Thoracic aorta (tissue), 2 donors: ENCODE data around the gene ACACA. TPM values are rescaled to one million over a fixed set of nuclear protein-coding genes. Genes with fewer than 3 reads are reported as not detected.

Source experiments
- ATAC-seq: fragments of 150-250 bp; one replicate; pipeline ENCODE4 v1.8.0; 2017; ENCODE audit warnings: low read depth; ENCODE audit not compliant: insufficient number of reproducible peaks, low FRiP score
- DNase-seq: peaks from one replicate; pipeline ENCODE4 v3.0.0-alpha.2; 2020; ENCODE audit warnings: low spot score
- H3K27ac ChIP-seq, 2 donors: fragments of 200-600 bp; sonication (generic); 1 replicate in 1 of 2; 2 replicates in 1 of 2; pipeline ENCODE4 v1.5.1; 2016; ENCODE audit warnings: mild to moderate bottlenecking in 2 of 2, moderate library complexity in 2 of 2
- H3K27me3 ChIP-seq: fragments of 200-600 bp; sonication (generic); replicated peaks from 2 replicates; pipeline ENCODE4 v1.6.0; 2016; ENCODE audit warnings: mild to moderate bottlenecking; ENCODE audit not compliant: insufficient read depth
- H3K36me3 ChIP-seq: fragments of 200-600 bp; sonication (generic); one replicate; pipeline ENCODE4 v1.5.1; 2016
- H3K4me1 ChIP-seq, 2 donors: fragments of 200-600 bp; sonication (generic); 1 replicate in 1 of 2; 2 replicates in 1 of 2; pipeline versions ENCODE4 v1.5.1 to v1.6.0; 2016; ENCODE audit warnings: low read depth in 2 of 2, mild to moderate bottlenecking in 1 of 2; ENCODE audit not compliant: control insufficient read depth in 1 of 2
- H3K4me3 ChIP-seq: fragments of 200-600 bp; sonication (generic); 2 replicates; pipeline ENCODE4 v1.5.1; 2016; ENCODE audit warnings: mild to moderate bottlenecking
- H3K9me3 ChIP-seq: fragments of 200-600 bp; sonication (generic); 2 replicates; pipeline ENCODE4 v1.5.1; 2016
- CTCF ChIP-seq: fragments of 200-600 bp; sonication (generic); IDR thresholded peaks from one replicate; pipeline ENCODE4 v1.5.1; 2019; ENCODE audit warnings: antibody characterized with exemption
- total RNA-seq, 2 donors: library from RNA; depleted of rRNA; stranded (reverse); fragments of >200 nt; gene quantifications; one replicate each; pipeline versions ENCODE4 v1.1.0 to v1.2.3, GENCODE V29; 2016

ACACA gene
- total RNA-seq, 2 donors from 2014 or later, result 20.7 to 34.0 TPM

GRCh38 chr17:37255432-37255831 is 151.2 kb downstream of the ACACA start:
- TF ChIP-seq CTCF, result no peak
- Histone ChIP-seq H3K9me3 (no peaks in the 10 kb centered on the region), H3K4me1 (no peaks in the 10 kb centered on the region), H3K27ac (no peak overlapping the region), H3K27me3 (no peaks in the 10 kb centered on the region), H3K36me3 (peaks cover 13% of the 10 kb centered on the region), H3K4me3 (no peak overlapping the region)
- ATAC-seq, result no peak
- no peak for DNase-seq

- TF ChIP-seq CTCF, result no peak
- no peak overlapping the region for H3K4me3 ChIP-seq
- no peaks in the 10 kb centered on the region for H3K4me1 ChIP-seq
- H3K9me3 ChIP-seq, result no peaks in the 10 kb centered on the region
- no peak for DNase-seq
- H3K27ac ChIP-seq, result no peak overlapping the region
- ATAC-seq, result no peak
- H3K36me3 ChIP-seq, result peaks cover 22% of the 10 kb centered on the region
- no peaks in the 10 kb centered on the region for H3K27me3 ChIP-seq
These were observed 158.8 kb downstream of the ACACA start for GRCh38 chr17:37247825-37248224.

GRCh38 chr17:37246085-37246484 is 160.6 kb downstream of the ACACA start:
- Histone ChIP-seq H3K36me3 (peaks cover 32% of the 10 kb centered on the region), H3K27ac (no peak overlapping the region), H3K27me3 (no peaks in the 10 kb centered on the region), H3K4me1 (no peaks in the 10 kb centered on the region), H3K9me3 (no peaks in the 10 kb centered on the region), H3K4me3 (no peak overlapping the region)
- TF ChIP-seq CTCF, result no peak
- DNase-seq, result no peak
- ATAC-seq, result no peak

- Histone ChIP-seq H3K27me3 (no peaks in the 10 kb centered on the region), H3K27ac (no peak overlapping the region), H3K9me3 (no peaks in the 10 kb centered on the region), H3K36me3 (peaks cover 19% of the 10 kb centered on the region), H3K4me3 (no peak overlapping the region), H3K4me1 (no peaks in the 10 kb centered on the region)
- no peak for TF ChIP-seq CTCF
- ATAC-seq (no peak), DNase-seq (no peak)
These were observed 166.3 kb downstream of the ACACA start for GRCh38 chr17:37240381-37240780.

- no peak overlapping the region for H3K27ac ChIP-seq
- no peaks in the 10 kb centered on the region for H3K9me3 ChIP-seq
- DNase-seq (no peak), ATAC-seq (no peak)
- peaks cover 18% of the 10 kb centered on the region for H3K36me3 ChIP-seq
- no peaks in the 10 kb centered on the region for H3K4me1 ChIP-seq
- H3K27me3 ChIP-seq, result no peaks in the 10 kb centered on the region
- TF ChIP-seq CTCF, result peak; percentile 32
- H3K4me3 ChIP-seq, result no peak overlapping the region
These were observed 166.8 kb downstream of the ACACA start for GRCh38 chr17:37239690-37240334.
